8988T (cell line): ENCODE results near the gene NFKB2.

Source experiments
- DNase-seq: peaks from one replicate; pipeline ENCODE4 v3.0.0; 2011

The NFKB2 gene

GRCh38 chr10:102424916-102425315 is 29.4 kb downstream of the NFKB2 start:
- DNase-seq: no peak

DNA sequence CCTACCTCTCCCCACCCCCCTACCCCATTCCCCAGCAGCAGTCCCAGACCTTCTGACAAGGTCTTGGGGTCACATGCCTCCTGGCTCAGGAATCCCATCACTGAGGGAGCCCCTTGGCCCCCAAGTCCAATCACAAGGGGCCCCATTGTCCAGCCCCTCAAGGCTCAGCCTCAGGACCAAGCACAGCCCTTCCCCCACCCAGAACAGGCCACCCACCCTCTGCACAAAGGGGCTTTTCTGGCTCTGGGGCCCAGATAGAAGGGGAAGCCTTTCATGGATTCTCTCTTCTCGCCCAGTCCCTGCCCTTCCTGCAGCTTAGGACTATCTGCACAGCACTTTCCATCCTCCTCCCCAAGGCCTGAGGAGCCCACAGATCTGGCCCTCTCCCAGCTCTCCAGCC is 29.9 kb downstream of the NFKB2 start:
- DNase-seq: no peak

GRCh38 chr10:102426803-102427287 is 31.3 kb downstream of the NFKB2 start:
- DNase-seq: no peak

DNA sequence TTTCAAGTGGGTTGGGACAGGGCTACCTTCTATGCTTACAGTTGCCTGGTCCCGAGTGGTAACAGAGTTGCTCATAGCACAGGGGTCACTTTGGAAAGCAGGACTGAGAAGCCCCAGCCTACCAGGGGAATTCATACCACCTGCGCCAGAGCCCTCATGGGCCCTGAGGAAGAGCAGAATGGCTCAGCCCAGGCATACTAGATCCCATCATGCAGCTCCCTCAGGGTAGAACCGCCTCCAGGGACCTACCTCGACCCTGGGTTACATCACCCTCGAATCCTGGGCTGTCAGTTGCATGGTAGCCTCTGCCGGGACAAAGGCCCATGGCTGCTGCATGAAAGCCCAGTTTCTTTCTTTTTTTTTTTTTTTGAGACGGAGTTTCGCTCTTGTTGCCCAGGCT is 34.0 kb downstream of the NFKB2 start:
- no peak for DNase-seq

- no peak for DNase-seq
Observed at GRCh38 chr10:102431452-102432124, 36.1 kb downstream of the NFKB2 start.

DNA sequence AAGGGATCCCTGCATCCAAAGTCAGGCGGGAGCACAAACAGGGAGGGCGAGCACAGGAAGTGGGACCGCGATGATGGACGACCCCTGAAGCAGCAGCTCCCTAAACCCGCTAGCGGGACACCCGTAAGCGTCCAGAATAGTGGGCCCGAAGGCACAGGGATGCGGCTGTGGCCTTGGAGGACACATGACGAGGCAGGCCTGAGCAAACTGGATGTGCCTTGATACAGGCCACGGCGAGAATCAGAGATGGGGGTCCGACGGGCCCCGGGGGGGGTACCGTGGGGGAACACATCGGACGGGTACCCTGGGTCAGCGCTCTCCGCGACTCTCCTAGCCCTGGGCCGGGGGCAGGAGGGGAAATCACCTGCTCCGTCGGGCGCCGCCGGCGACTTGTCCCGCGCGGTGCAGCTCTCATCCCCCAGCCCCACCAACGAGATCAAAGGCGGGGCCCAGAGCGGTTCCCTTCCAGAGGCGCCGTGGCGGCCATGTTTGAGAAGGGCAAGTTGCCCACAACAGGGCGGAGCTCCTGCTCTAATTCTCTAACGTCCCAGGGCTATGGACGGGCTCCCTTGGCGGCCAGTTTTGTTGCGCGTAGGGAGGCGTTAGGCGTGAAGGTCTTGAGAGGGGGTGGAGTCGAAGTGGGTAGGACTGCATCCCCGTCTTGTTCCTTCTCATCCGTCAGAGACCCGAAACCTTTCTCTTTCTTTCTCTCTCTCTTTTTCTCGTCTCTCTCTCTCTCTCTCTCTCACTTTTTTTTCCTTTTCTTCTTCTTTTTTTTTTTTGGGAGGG is 36.9 kb downstream of the NFKB2 start, which contains the start of gene CUEDC2:
Gene CUEDC2 (minus strand): TSS at position 413 of the 789 bp plus-strand sequence. CDS start 7,386 bp downstream, outside the sequence.
- DNase-seq: peak; percentile 89

GRCh38 chr10:102433619-102434046 is 38.1 kb downstream of the NFKB2 start:
- no peak for DNase-seq

GRCh38 chr10:102434394-102435132 is 39.1 kb downstream of the NFKB2 start:
- no peak for DNase-seq

GRCh38 chr10:102435133-102435497 is 39.6 kb downstream of the NFKB2 start:
- DNase-seq: no peak

- no peak for DNase-seq
Observed at GRCh38 chr10:102435529-102436233, 40.2 kb downstream of the NFKB2 start.

DNA sequence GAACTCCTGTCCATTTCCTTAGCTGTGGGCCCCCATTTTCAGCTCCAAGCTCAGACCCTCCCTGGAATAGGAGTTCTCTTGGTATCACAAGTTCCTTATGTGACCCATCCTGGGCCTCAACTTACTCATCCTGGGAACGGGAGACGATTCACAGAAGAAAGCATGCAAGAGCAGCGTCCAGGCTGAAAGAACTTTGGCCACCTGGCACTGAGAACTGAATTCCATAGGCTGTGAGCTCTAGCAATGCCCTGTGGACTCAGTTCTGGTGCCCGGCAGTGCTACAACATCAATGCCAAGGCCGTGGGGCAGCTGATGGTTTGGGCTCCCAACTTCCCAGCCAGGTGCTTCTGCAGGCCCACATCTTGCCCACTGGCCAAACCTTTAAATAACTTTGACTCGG is 40.8 kb downstream of the NFKB2 start:
- DNase-seq: no peak

DNA sequence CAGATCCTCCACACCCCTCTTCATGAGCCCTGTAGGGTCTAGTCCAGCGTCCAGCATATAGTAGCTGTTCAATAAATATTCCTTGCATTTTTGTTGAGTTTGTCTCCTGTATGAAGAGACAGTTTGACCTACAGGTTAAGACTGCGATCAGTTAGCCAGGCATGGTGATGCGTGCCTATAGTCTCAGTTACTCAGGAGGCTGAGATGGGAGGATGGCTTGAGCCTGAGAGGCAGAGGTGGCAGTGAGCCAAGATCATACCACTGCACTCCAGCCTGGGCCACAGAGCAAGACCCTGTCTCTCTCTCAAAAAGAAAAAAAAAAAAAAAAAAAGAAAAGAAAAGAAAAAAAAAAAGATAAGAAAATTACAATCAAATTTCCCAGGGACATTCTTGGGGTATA is 42.0 kb downstream of the NFKB2 start:
- no peak for DNase-seq

DNA sequence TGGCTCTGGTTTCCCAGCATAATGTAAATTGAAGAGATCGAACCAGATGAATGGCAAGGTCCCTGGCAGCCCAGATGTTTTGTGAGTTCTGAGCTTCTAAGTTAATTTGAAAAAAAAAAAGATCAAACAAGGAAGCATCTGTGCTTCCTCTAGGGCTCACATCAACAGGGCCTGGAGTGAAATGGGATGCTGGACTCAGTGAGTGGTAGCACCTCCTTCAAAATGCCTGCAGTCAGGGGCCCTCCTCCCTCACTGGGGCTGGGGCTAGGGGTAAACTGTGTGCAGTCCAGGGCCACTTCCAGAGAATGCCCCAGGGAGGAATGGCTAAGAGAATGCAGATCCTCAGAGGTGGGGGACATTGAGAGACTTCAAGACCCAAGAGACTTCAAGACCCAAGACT is 42.9 kb downstream of the NFKB2 start:
- DNase-seq: no peak

DNA sequence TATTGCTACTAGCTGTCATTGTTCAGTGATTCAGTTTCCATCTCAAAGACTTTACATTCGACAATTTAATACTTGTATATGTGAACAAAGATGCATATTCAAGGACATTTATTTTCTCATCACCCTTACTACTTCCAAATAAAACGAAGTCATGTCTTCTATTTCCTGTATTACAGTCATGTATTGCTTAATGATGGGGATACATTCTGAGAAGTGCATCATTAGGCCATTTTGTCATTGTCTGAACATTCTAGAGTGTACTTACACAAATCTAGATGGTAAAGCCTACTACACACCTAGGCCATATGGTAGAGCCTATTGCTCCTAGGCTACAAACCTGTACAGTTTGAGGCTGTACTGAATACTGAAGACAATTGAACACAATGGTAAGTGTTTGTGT is 49.3 kb downstream of the NFKB2 start:
- no peak for DNase-seq

- no peak for DNase-seq
Observed at GRCh38 chr10:102449321-102450123, 54.0 kb downstream of the NFKB2 start.

DNA sequence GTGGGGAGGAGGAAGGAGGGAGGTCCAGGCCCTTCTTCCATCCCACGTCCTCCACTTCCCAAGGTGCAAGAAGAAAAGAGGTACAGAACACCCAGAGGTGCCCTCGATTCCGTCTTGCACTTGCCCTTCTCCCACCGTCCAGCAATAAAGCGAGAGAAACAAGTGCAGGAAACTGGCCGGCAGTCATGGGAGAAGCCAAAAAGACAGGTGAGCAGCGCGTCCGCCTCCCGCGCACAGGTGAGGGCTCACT is 54.5 kb downstream of the NFKB2 start:
- DNase-seq: no peak

GRCh38 chr10:102450374-102451104 is 55.0 kb downstream of the NFKB2 start:
- DNase-seq: peak; percentile 79

GRCh38 chr10:102451105-102451969 is 55.8 kb downstream of the NFKB2 start, which contains the start of gene C10orf95:
Gene C10orf95 (minus strand): TSS chr10:102451543. CDS start chr10:102451093, 450 bp downstream.
- no peak for DNase-seq
